ENCODE results near the gene DSG3.

Gene DSG3

GRCh38 chr18:31447530-31448191, at the start of gene DSG3:
TSS of gene DSG3 (plus strand) at chr18:31447741. CDS start at chr18:31447878, 137 bp downstream.
- DNase-seq (ENCODE audit: low spot score), result no peak

DNA sequence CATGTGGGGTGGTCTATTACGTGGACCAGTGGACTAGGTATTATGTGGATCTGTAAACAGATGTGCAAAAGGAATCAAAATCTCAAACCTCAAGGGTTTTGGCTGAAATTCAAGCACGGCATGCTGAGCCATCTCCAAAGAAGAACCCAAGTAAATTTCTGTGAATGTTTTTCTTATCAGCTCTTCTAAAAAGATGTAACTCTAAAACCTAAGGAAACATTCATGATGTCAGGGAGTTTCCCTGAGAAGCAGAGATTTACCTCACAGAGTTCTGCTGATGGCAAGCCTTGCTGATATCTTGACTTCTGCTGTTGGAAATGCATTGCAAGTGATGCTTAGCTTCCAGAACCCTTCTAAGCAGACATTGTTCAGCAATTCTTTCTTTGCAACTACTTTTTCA, 49.4 kb upstream of the DSG3 start:
- no peak for DNase-seq (ENCODE audit: low spot score)

DNA sequence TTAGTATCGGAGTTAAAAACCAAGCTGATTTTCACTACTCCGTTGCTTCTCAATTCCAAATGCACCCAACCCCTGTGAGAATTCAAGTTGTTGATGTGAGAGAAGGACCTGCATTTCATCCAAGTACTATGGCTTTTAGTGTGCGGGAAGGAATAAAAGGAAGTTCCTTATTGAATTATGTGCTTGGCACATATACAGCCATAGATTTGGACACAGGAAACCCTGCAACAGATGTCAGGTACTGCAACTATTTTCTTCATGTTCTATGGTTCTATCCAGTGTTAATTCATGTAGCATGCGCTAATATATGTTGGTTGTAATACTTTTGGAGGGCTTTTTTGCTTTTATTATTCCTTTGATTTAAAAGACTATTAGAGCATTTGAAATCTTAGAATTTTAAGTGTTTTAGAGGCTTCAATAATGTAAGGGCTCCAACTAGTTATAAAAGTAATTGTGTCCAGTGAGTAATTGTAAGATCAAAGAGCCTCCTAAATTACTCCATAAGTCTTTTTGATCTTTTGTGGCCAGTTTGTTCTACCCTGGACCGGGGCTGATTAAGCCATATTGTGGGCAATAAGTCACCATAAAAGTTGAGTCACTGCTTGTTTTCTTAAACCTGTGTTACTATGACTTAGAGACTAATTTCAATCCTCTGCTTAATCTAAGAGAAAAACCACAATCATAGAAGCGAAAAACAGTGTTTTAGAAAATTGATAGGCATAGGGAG, 48.1 kb upstream of the DSG3 start:
- DNase-seq (ENCODE audit: low spot score), result no peak

DNA sequence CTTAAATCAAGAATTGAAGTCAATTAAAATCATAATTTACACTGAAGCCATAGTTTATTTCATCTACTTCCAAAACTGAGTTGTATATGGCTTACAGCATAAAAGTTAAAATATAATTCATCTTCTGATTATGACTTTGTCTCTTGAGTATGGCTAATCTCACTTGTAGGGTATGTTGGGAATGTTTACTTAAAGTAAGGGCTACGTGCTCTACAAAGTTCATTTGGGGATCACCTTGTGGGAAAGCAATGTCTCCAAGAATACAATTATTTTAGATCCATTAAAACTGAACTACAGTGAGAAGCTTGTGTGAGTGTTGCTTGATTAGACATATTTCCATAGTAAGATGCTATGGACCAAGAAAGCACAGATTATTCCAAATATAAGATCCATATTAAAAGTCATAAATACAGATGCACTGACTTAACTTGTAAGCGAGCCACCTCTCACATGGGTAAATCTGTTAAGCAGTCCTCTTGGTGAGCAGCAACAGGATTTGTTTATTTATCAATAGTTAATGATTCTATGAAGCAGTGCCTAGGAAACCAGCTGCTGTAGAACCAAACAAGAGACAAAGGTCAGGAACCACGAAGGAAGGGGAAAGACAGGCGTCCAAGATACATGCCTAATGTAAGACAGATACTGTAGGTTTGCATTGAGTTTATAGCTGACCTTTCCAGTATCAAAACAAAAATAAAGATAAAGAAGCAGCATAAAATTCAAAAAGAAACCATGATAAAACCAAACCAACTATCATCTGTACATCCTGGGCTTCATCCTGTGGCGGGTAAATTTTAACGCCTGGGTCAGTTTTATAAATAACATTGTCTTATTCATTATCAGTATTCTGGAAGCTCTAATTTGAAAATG, 46.1 kb upstream of the DSG3 start:
- no peak for DNase-seq (ENCODE audit: low spot score)

- DNase-seq (ENCODE audit: low spot score), result no peak
These were observed 45.5 kb upstream of the DSG3 start for GRCh38 chr18:31402026-31402373.

GRCh38 chr18:31403409-31403808, 44.1 kb upstream of the DSG3 start:
- DNase-seq (ENCODE audit: low spot score), result no peak

DNA sequence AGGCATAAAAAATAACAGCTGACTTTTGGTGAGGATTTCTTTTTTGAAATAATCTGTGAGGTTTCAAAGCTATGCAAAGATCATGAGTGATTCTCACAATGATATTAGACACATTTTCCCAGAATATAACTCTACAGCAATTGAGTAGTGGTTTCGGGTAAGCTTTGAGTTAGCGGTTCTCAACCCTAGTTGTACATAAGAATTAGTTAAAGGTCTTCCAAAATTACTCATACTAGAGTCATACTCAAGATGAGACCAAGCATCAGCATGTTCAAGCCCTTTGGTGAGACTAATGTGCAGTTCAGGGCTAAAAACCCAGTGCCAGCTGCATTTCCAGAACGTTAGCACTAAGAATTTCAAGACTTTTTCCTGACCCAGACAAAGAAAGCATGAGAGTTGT, 39.9 kb upstream of the DSG3 start:
- DNase-seq (ENCODE audit: low spot score), result no peak

- DNase-seq (ENCODE audit: low spot score), result no peak
These were observed 38.3 kb upstream of the DSG3 start for GRCh38 chr18:31409276-31409675.

- DNase-seq (ENCODE audit: low spot score), result no peak
These were observed 36.6 kb upstream of the DSG3 start for GRCh38 chr18:31410716-31411483.

DNA sequence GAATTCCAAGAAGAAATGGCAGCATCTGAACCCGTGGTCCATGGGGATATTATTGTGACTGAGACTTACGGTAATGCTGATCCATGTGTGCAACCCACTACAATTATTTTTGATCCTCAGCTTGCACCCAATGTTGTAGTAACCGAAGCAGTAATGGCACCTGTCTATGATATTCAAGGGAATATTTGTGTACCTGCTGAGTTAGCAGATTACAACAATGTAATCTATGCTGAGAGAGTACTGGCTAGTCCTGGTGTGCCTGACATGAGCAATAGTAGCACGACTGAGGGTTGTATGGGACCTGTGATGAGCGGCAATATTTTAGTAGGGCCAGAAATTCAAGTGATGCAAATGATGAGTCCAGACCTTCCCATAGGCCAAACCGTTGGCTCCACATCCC, 34.4 kb upstream of the DSG3 start:
- DNase-seq (ENCODE audit: low spot score), result no peak

GRCh38 chr18:31417850-31418249, 29.7 kb upstream of the DSG3 start:
- no peak for DNase-seq (ENCODE audit: low spot score)

DNA sequence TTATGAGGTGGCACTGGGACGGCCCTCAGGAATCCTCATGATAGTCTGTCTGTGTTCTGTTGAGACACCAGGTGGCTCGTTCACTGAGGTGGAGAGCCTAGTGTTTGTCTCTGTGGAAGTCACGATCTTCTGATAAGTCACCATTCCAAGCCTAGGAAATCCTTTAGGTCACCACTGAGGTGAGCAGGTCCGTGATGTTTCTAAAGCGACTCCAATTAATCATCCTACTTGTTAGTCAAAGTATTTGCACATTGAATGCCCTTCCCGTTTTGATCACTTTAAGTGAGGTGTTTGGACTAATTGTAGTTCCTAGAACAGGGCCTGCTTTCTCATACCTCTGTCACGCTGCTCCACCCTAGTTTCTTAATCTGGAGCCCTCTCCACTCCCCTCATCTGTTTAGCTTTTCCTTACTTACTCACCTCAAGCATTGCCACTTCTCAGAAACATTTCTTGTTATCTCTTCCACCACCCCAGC, 28.0 kb upstream of the DSG3 start:
- DNase-seq (ENCODE audit: low spot score), result no peak

- DNase-seq (ENCODE audit: low spot score), result no peak
These were observed 27.5 kb upstream of the DSG3 start for GRCh38 chr18:31420032-31420431.

- no peak for DNase-seq (ENCODE audit: low spot score)
These were observed 27.0 kb upstream of the DSG3 start for GRCh38 chr18:31420524-31420923.

DNA sequence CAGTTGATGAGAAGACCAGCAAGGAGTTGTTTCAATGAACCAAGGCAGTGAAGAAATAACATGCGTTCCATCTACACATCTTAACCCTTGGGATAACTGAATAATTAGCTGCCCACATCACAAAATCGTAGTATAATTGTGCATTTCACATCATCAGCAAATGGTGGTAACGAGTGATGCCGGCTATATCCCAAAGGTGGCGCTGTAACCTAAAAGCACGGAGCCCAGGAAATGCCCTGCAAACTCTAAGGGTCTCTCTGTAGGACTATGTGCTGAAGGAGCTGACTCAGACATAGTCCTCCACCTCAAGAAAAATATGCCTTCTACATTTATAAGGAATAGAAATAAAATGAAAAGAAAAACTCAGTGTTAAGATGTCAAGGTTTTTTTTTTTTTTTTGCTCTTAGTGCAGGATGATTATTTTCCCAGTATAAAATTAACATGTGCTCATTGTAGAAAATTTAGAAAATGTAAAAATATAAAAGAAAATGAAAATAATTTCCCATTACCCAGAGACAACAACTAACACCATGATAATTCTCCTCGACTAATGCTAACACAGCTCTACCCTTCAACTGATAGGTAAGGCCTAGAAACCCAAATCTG, 23.1 kb upstream of the DSG3 start:
- no peak for DNase-seq (ENCODE audit: low spot score)

DNA sequence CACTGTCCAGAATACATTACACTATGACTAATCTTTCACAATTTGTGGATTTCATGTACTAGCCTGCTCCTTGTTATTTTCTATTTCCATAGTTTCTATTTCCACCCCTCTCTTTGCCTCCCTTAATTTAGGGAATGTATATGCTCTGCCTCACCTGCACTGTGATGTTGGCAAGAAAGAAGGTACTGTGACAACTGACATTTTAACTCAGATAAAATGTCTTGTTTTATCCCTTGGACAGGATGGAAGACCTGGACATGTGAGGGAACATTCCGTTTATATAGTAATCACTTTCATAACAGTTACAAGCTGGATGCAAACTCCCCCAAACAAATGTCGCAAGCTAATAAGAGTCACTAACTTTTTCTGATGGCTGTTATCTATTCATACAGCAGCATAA, 21.5 kb upstream of the DSG3 start:
- no peak for DNase-seq (ENCODE audit: low spot score)

- DNase-seq (ENCODE audit: low spot score), result no peak
These were observed 20.6 kb upstream of the DSG3 start for GRCh38 chr18:31426871-31427406.

DNA sequence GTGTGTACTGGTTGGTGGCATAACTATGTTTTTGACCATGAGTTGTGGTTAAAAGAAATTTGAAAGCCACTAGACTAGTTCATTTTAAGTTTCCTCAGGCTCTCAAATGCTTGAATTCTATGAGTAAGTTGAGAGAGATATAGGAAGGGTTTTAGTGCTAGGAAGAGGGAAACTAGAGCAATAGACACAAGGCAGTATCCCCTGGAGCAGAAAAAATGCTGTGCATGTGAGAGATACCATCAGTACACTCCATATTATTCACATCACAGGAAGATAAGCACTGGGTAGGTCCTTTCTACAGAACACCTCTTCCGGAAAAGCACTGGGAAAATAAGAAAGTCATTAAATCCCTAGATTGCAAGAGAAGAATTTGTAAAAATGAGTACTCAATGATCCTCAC, 19.3 kb upstream of the DSG3 start:
- no peak for DNase-seq (ENCODE audit: low spot score)

DNA sequence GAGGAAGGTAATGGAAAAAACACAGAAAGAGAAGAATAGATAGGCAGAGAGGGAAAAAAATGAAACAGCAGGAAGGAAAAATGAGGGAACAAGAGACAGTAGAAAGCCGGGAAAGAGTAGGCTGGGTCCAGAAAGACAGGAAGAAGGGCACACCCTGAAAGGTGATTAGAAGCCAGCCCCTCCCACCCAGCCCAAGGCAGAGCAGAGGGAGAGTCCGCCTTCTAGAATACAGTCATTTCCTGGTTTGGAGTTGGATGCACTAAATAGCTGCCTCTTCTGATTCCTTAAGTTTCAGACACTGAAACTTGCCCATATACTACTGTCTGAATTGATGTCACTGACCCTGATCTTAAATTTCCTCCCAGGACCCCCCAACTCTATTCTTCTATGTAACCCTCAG, 17.9 kb upstream of the DSG3 start:
- no peak for DNase-seq (ENCODE audit: low spot score)

DNA sequence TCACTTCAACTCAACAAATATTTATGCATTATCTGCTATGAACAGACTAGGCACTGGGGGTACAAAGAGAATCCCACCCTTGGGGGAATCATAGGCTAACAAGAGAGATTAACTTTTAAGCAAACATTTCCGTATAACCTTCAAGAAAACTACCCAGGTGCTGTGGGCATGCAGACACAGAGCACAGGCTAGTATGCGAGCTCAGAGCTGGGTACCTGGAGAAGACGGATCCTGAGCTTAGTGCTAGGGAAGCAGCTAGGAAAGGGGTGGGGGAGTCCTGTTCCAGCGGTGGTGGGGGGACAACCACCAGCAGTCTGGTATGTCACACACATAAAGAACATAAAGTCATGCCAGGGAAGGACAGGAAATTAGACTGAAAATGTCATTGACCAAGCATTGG, 17.5 kb upstream of the DSG3 start:
- DNase-seq (ENCODE audit: low spot score), result no peak

GRCh38 chr18:31430554-31430953, 17.0 kb upstream of the DSG3 start:
- DNase-seq (ENCODE audit: low spot score), result no peak

Data from hematopoietic multipotent progenitor cell treated with erythropoietin and hydrocortisone succinate and interleukin-3 and kit ligand, for 17 days (in vitro differentiated cells).